DND-41 (cell line): ENCODE results near the gene MCC.

Experiments used
- ATAC-seq: fragments of 200-7000 bp; cut with Tn5 transposase; 3 replicates; pipeline ENCODE4 v1.9.1; 2021; ENCODE audit warnings: low read depth; ENCODE audit not compliant: insufficient read depth
- DNase-seq: peaks from one replicate; pipeline ENCODE4 v3.0.0-alpha.2; 2020
- H2AFZ ChIP-seq: 2 replicates; pipeline ENCODE4 v1.6.0; 2012; ENCODE audit warnings: low read depth, low read length
- H3K27ac ChIP-seq: 2 replicates; pipeline ENCODE4 v1.5.1; 2012; ENCODE audit warnings: low read length, inconsistent platforms
- H3K27me3 ChIP-seq: fragments of 200-600 bp; sonication (generic); 2 replicates; pipeline ENCODE4 v1.6.0; 2012; ENCODE audit warnings: low read length, mild to moderate bottlenecking, inconsistent platforms; ENCODE audit not compliant: insufficient read depth, poor library complexity
- H3K36me3 ChIP-seq: 2 replicates; pipeline ENCODE4 v1.5.1; 2012; ENCODE audit warnings: low read length, inconsistent platforms; ENCODE audit not compliant: insufficient read depth
- H3K4me1 ChIP-seq: 2 replicates; pipeline ENCODE4 v1.5.1; 2012; ENCODE audit warnings: mild to moderate bottlenecking, low read length; ENCODE audit not compliant: insufficient read depth
- H3K4me2 ChIP-seq: 2 replicates; pipeline ENCODE4 v1.6.0; 2012; ENCODE audit warnings: mild to moderate bottlenecking, moderate library complexity, low read length, inconsistent platforms; ENCODE audit not compliant: insufficient read depth
- H3K4me3 ChIP-seq, 2 experiments: fragments of 200-600 bp in 1 of 2; shearing (Covaris generic) in 1 of 2; 2 replicates each; pipeline ENCODE4 v1.5.1; 2012 to 2016; ENCODE audit warnings: inconsistent platforms in 2 of 2, low read length in 2 of 2, mild to moderate bottlenecking in 2 of 2, low read depth in 1 of 2, moderate library complexity in 1 of 2
- H3K79me2 ChIP-seq: 2 replicates; pipeline ENCODE4 v1.6.0; 2012; ENCODE audit warnings: low read length, inconsistent platforms; ENCODE audit not compliant: insufficient read depth
- H3K9ac ChIP-seq: 2 replicates; pipeline ENCODE4 v1.6.0; 2012; ENCODE audit warnings: low read depth, mild to moderate bottlenecking, inconsistent platforms, low read length, moderate library complexity
- H3K9me3 ChIP-seq: 2 replicates; pipeline ENCODE4 v1.5.1; 2012; ENCODE audit warnings: low read length, moderate library complexity, mild to moderate bottlenecking, inconsistent platforms; ENCODE audit not compliant: insufficient read depth, severe bottlenecking
- H4K20me1 ChIP-seq: 2 replicates; pipeline ENCODE4 v1.6.0; 2012; ENCODE audit warnings: low read length; ENCODE audit not compliant: insufficient read depth
- EZH2 ChIP-seq: IDR thresholded peaks from 3 replicates; pipeline ENCODE4 v1.6.1; 2012; ENCODE audit warnings: borderline replicate concordance, low read depth, mild to moderate bottlenecking, moderate library complexity, low read length, inconsistent platforms; ENCODE audit not compliant: severe bottlenecking
- TF ChIP-seq, protein P1 (sequence below): IDR thresholded peaks from 2 replicates; pipeline ENCODE4 v1.5.1; 2012; ENCODE audit warnings: borderline replicate concordance, low read length, moderate library complexity, mild to moderate bottlenecking; ENCODE audit not compliant: poor library complexity, severe bottlenecking; ENCODE audit errors: extremely low read depth

MCC gene

DNA sequence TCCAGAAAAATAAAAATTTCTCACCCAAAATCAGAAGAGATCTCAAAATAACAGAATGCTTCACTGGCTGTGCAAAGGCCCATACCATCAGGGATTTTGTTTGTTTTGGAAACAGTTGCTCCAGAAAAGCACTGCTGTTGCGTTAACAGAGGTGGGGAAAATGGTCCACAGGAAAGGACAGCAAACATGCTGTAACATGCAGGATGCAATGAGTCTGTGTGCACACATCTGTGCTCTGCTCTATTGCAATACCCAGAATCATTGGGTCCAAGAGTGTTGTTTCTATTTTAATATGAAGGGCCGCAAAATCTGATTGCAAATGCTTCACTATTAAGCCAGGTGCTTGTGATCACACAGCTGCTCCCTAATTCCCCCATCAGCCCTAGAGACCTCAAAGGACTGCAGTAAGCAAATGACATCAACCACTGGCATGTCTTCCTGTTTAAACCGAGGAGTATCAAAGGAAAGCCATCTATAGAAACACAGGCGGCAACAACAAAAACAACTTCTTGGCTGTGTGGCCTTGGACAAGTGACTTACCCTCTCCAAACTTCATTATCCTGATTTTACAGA, 370.6 kb downstream of the MCC start:
- Histone ChIP-seq H3K9me3 (peaks cover 2% of the 10 kb centered on the region), H3K36me3 (no peaks in the 10 kb centered on the region), H3K4me1 (no peaks in the 10 kb centered on the region), H4K20me1 (no peaks in the 10 kb centered on the region), H3K9ac (no peak overlapping the region), H3K4me2 (no peak overlapping the region), H2AFZ (no peak overlapping the region), H3K27me3 (no peaks in the 10 kb centered on the region), H3K27ac (no peak overlapping the region), H3K4me3 (no peak overlapping the region), H3K79me2 (no peaks in the 10 kb centered on the region)
- TF ChIP-seq, protein P1, sequence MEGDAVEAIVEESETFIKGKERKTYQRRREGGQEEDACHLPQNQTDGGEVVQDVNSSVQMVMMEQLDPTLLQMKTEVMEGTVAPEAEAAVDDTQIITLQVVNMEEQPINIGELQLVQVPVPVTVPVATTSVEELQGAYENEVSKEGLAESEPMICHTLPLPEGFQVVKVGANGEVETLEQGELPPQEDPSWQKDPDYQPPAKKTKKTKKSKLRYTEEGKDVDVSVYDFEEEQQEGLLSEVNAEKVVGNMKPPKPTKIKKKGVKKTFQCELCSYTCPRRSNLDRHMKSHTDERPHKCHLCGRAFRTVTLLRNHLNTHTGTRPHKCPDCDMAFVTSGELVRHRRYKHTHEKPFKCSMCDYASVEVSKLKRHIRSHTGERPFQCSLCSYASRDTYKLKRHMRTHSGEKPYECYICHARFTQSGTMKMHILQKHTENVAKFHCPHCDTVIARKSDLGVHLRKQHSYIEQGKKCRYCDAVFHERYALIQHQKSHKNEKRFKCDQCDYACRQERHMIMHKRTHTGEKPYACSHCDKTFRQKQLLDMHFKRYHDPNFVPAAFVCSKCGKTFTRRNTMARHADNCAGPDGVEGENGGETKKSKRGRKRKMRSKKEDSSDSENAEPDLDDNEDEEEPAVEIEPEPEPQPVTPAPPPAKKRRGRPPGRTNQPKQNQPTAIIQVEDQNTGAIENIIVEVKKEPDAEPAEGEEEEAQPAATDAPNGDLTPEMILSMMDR, result no peak
- no peak for TF ChIP-seq EZH2
- ATAC-seq (peak; percentile 67; the same call in 2 of the 3 replicates), DNase-seq (no peak)

GRCh38 chr5:113115956-113116355, 372.3 kb downstream of the MCC start:
- ATAC-seq (no peak), DNase-seq (no peak)
- TF ChIP-seq, protein P1, result no peak
- no peak for TF ChIP-seq EZH2
- Histone ChIP-seq H4K20me1 (no peaks in the 10 kb centered on the region), H3K4me3 (no peak overlapping the region), H3K27me3 (no peaks in the 10 kb centered on the region), H3K4me2 (no peak overlapping the region), H3K9ac (no peak overlapping the region), H3K4me1 (no peaks in the 10 kb centered on the region), H3K9me3 (peaks cover 2% of the 10 kb centered on the region), H3K27ac (no peak overlapping the region), H3K36me3 (no peaks in the 10 kb centered on the region), H2AFZ (no peak overlapping the region), H3K79me2 (no peaks in the 10 kb centered on the region)

DNA sequence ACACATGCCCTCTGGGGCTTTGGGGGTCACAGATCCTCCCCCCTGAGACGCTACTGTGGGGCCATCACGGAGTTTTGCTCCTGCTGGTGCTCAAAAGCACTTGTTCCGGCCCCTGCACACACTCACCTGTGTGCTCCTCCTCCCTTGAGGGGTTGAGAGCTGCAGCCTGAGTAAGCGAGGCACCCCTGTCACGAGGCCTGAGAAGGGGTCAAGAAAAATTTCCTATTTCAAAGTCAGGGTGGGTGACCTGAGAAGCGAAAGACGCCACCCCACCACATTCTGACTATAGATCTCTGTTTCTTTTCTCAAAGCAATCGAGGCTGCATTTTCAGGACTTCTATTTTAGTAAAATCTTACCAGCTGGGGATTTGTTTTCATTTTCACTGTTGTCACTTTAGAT, 373.2 kb downstream of the MCC start:
- DNase-seq, result no peak
- TF ChIP-seq EZH2, result no peak
- TF ChIP-seq, protein P1, result no peak
- Histone ChIP-seq H3K9ac (no peak overlapping the region), H4K20me1 (no peaks in the 10 kb centered on the region), H3K79me2 (no peaks in the 10 kb centered on the region), H3K4me3 (no peak overlapping the region), H2AFZ (no peak overlapping the region), H3K27ac (no peak overlapping the region), H3K27me3 (no peaks in the 10 kb centered on the region), H3K4me1 (no peaks in the 10 kb centered on the region), H3K9me3 (peaks cover 2% of the 10 kb centered on the region), H3K36me3 (no peaks in the 10 kb centered on the region), H3K4me2 (no peak overlapping the region)
- no peak for ATAC-seq

DNA sequence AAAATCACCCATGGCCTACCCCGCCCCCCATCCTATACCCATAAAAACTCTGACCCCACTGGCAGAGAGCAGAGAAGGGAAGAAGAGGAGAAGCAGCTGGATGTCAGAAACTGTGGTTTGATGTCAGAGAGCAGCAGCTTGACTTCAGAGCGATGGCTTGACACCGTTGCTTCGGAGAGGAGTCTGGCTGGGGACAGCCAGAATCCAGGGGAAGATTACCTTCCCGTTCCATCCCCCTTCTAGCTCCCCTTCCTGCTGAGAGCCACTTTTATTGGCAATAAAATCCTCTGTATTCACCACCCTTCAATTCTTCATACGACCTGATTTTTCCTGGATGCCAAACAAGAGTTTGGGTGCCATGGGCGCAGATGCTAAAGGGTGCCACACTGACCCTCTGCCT, 373.7 kb downstream of the MCC start:
- ATAC-seq, result no peak
- DNase-seq, result no peak
- Histone ChIP-seq H3K4me1 (no peaks in the 10 kb centered on the region), H3K79me2 (no peaks in the 10 kb centered on the region), H3K27me3 (no peaks in the 10 kb centered on the region), H3K4me2 (no peak overlapping the region), H3K4me3 (no peak overlapping the region), H4K20me1 (no peaks in the 10 kb centered on the region), H3K9ac (no peak overlapping the region), H3K36me3 (no peaks in the 10 kb centered on the region), H2AFZ (no peak overlapping the region), H3K27ac (no peak overlapping the region), H3K9me3 (peaks cover 2% of the 10 kb centered on the region)
- TF ChIP-seq, protein P1, result no peak
- no peak for TF ChIP-seq EZH2
